ENCODE measurements around the gene TBPL1. TPM values are rescaled to one million over a fixed set of nuclear protein-coding genes. Genes with fewer than 3 reads are reported as not detected.

Gene TBPL1
- total RNA-seq, 4 donors from 2014 or later = 4.8 to 10.0 (median 4.9) TPM; not detected in 1

DNA sequence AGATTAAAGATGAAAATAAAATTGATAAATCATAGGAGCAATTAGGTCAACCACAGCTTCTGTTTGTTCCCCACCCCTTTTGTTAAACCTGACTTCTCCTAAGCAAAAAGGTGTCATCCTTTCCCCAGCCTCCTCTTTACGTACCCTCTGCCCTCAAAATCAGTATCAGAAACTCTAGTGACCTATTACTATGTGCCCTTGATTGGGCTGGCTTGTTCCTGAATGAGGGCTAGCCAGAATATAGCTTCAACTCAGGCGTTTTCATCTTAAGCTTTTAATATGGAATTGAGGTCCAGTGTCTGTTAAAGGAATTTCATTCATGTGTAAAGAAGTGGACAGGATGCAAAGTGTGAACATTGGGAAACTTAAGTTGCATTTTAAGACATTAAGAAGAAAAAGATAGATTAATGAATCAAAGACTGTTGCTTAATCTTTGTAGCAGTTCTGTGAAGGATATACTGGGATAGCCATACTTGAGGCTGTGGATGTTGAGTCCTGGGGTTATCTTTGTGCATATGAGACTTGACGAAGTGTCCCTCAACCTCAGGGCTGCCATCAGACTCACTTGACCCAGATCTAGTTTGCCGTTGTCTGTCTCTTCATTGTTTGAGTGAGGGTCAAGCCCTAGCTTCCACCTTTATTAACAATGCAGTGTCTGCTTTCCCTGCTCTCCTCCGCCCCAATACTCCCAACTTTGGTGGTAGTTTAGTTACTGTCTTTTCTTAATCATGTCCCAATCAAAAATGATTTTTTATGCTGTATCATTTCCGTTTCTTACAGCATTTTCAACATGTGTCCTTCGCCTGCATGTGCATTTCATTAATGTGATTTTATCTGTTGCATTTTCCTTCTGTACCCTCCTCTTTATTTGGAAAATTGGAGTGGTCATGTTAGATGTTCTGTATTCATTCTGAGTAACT, 1.9 kb downstream of the TBPL1 start:
- WGBS, 2 donors (ENCODE audit: low coverage in 1 of 2) = 76 to 78% methylated on average over 5 to 7 of the region's 7 CpGs
- Histone ChIP-seq H3K36me3 (no peaks in the 10 kb centered on the region), H3K9me3 (no peaks in the 10 kb centered on the region), H3K4me1 (peaks cover 12 to 46% (median 32%) of the 10 kb centered on the region in 4 donors), H3K4me3 (no peak overlapping the region), H3K27me3 (no peaks in the 10 kb centered on the region), H3K27ac (no peak overlapping the region)
- TF ChIP-seq POLR2AphosphoS5 (IDR thresholded peaks at IDR 0.05) (no peak), POLR2A (IDR thresholded peaks at IDR 0.05) (no peak), EP300 (IDR thresholded peaks at IDR 0.05; ENCODE audit: low read depth) (no peak), CTCF (IDR thresholded peaks at IDR 0.05) (no peak)
- intact Hi-C loops (cut with DNase I; ENCODE audit: low total_unique reads) = loop anchor here (10.0 kb wide), 1 partner anchor 1150 kb away; no protein-coding TSS in a partner anchor
- in situ Hi-C loops (cut with MboI; ENCODE audit: low pct_ligation_motif_present in 1 of 4, low pct_unique_long_range_greater_than_20kb in 1 of 4, low sequenced_read_pairs in 3 of 4) = no loop called here
- DNase-seq = no peak

- in situ Hi-C loops (cut with MboI; ENCODE audit: low pct_ligation_motif_present in 1 of 4, low pct_unique_long_range_greater_than_20kb in 1 of 4, low sequenced_read_pairs in 3 of 4) = no loop called here
- no peaks in the 10 kb centered on the region for H3K27me3 ChIP-seq
- WGBS, 2 donors (ENCODE audit: low coverage in 1 of 2) = 80 to 82% methylated on average over 5 of the region's 5 CpGs
- no peak overlapping the region for H3K27ac ChIP-seq
- intact Hi-C loops (cut with DNase I; ENCODE audit: low total_unique reads) = loop anchor here (10.0 kb wide), 1 partner anchor 1151 kb away; no protein-coding TSS in a partner anchor
- no peak overlapping the region for H3K4me3 ChIP-seq
- no peaks in the 10 kb centered on the region for H3K36me3 ChIP-seq
- no peak for TF ChIP-seq CTCF (IDR thresholded peaks at IDR 0.05)
- no peak for TF ChIP-seq POLR2A (IDR thresholded peaks at IDR 0.05)
- TF ChIP-seq POLR2AphosphoS5 (IDR thresholded peaks at IDR 0.05) = no peak
- TF ChIP-seq EP300 (IDR thresholded peaks at IDR 0.05; ENCODE audit: low read depth) = no peak
- DNase-seq = no peak
- H3K4me1 ChIP-seq = peaks cover 12 to 55% (median 35%) of the 10 kb centered on the region in 4 donors
- no peaks in the 10 kb centered on the region for H3K9me3 ChIP-seq
Measured at GRCh38 chr6:133955582-133956415, 2.8 kb downstream of the TBPL1 start.

DNA sequence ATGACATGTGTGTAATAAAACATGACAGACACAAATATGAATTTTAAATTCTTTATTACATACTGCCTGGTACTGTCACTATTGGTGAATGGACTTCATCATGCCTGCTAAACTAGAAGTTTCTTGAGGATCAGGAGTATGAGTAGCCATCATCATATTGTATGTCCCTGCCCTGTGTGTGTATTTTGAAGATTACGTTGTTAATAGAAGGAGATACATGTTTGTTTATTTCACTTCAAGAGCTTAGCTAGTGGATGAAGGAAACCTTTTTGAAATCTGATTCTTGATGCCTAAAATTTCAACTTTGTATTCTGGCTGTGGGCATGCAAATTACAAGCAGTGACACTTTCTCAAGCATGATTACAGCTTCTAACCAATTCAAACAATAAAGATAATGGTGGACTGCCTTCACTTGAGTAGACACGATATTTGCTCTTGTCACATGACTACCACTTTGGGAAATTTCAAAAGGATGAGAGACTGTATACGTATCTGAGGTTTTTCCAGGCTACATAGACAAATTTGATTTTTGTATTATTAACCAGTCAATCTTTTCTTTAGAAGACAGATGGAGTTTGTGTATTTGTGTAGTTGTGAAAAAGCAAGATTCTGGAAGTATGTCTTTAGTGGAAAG, 3.5 kb downstream of the TBPL1 start:
- no peak for DNase-seq
- Histone ChIP-seq H3K4me1 (peaks cover 12 to 51% (median 32%) of the 10 kb centered on the region in 4 donors), H3K36me3 (no peaks in the 10 kb centered on the region), H3K27ac (no peak overlapping the region), H3K9me3 (no peaks in the 10 kb centered on the region), H3K4me3 (no peak overlapping the region), H3K27me3 (no peaks in the 10 kb centered on the region)
- TF ChIP-seq POLR2A (IDR thresholded peaks at IDR 0.05) (no peak), EP300 (IDR thresholded peaks at IDR 0.05; ENCODE audit: low read depth) (no peak), CTCF (IDR thresholded peaks at IDR 0.05) (no peak), POLR2AphosphoS5 (IDR thresholded peaks at IDR 0.05) (no peak)
- 76 to 80% methylated on average over 2 to 3 of the region's 3 CpGs for WGBS, 2 donors (ENCODE audit: low coverage in 1 of 2)
- in situ Hi-C loops (cut with MboI; ENCODE audit: low pct_ligation_motif_present in 1 of 4, low pct_unique_long_range_greater_than_20kb in 1 of 4, low sequenced_read_pairs in 3 of 4) (no loop called here), intact Hi-C loops (cut with DNase I; ENCODE audit: low total_unique reads) (loop anchor here (10.0 kb wide), 1 partner anchor 1152 kb away; no protein-coding TSS in a partner anchor)

Data from transverse colon (tissue), 4 donors.